Activated CD8-positive, alpha-beta memory T cell treated with anti-CD3 and anti-CD28 coated beads for 24 hours (primary cell): ENCODE data around the gene SPATC1L.
"Not testable (repeated sequence)": the region's sequence is repeated elsewhere in the genome, so short reads cannot be mapped to it uniquely, and the experiment has no call there.

ENCODE experiments used
- DNase-seq: peaks from one replicate; pipeline ENCODE4 v3.0.0-alpha.2; 2020

SPATC1L gene

GRCh38 chr21:46149205-46149901 lies 34.9 kb downstream of the SPATC1L start:
- DNase-seq = no peak

GRCh38 chr21:46148106-46148505 lies 36.2 kb downstream of the SPATC1L start:
- DNase-seq = no peak

DNA sequence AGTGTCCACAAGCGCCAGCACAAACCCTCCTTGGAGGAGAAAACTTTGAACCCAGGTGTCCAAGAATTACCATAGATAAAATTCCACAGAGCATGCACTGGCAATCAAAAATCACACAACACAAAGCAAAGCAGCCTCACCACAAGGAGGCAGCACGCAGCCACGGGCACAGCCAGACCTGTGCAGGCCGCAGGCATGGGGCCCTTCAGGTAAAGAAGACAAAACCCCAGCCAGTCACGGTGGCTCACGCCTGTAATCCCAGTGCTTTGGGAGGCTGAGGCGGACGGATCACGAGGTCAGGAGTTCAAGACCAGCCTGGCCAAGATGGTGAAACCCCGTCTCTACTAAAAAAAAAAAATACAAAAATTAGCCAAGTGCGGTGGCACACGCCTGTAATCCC lies 36.8 kb downstream of the SPATC1L start:
- peak; percentile 72 for DNase-seq

GRCh38 chr21:46146856-46147255 lies 37.4 kb downstream of the SPATC1L start:
- DNase-seq = no peak

DNA sequence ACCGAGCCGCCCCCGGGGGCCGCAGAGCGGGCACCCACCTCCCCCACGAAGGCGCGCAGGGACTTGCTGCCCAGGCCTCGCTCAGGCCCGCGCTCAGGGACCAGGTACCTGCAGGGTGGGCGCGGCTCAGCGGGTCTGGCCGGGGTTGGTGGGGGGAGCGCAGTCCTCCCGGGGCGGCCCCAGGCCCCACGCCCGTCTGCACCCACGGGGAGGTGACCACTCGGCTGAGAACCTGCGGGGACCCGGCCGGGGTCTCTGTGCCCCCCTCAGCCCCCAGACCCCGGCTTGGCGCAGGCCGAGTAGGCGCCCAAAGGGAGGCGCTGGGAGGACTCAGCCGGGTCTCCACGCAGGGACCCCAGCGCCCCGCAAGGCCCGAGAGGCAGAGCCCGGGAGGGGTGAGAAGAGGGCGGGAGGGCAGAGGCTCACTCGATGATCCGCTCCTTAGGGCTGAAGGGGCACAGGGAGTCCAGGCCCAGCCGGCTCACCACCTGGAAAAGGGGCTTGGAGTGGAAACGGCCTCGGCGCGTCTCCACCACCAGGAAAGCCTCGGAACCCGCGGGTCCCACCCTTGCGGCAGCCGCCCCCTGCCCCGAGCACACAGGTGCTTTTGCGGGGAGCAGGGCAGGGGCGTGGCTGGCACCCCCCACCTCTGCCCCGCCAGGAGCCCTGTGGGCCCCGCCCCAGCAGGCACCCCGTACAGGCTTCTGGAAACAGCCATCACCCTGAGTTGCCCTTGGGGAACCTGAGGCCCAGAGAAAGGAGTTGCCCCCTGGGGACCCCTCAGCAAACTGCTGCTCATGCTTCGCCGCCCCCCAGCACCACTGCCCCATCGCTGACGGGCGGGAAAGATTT lies 38.2 kb downstream of the SPATC1L start:
- DNase-seq = no peak

DNA sequence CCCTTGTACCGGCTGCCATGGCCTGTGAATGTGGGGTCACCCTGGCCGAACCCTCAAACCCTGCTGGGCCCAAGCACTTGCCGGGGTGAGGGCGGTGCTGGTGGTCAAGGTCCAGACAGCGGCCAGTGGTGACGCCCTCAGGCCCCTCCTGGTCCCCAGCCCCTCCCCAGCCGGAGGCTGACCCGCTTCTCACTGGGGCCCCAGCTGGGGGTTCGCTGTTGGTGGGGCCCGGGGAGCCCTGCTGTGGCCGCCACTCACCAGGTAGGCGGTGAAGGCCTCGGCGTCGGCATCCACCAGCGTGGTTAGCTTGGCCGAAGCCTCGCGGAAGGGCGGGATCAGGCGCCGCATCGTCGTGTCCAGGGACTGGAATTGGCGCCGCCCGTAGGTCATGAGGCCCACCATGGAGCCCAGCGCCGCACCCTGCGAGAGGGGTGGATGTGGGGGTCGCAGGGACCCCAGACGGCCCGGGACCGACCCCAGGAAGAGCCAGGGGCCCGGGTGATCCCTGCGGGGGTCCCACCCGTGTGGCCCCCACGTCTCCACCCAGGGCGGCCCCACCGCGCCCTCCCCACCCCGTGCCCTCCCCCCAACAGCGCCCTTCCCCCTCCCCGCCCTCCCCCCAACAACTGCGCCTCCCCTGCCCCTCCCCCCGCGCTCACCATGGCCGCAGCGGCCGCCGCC lies 39.0 kb downstream of the SPATC1L start:
- no peak for DNase-seq

GRCh38 chr21:46144464-46145070 lies 39.7 kb downstream of the SPATC1L start:
- no peak for DNase-seq

- DNase-seq = no peak
Observed at GRCh38 chr21:46142582-46143473, 41.4 kb downstream of the SPATC1L start.

- no peak for DNase-seq
Observed at GRCh38 chr21:46141767-46142581, 42.3 kb downstream of the SPATC1L start.

DNA sequence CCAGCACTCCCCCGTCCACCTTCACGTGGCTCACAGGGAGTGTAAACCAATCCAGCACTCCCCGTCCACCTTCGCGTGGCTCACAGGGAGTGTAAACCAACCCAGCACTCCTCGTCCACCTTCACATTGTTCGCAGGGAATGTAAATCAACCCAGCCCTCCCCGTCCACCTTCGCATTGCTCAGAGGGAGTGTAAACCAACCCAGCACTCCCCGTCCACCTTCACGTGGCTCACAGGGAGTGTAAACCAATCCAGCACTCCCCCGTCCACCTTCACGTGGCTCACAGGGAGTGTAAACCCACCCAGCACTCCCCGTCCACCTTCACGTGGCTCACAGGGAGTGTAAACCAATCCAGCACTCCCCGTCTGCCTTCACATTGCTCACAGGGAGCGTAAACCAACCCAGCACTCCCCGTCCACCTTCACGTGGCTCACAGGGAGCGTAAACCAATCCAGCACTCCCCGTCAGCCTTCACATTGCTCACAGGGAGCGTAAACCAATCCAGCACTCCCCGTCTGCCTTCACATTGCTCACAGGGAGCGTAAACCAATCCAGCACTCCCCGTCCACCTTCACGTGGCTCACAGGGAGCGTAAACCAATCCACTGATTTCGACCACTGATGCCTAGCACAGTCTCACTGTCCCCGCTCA lies 43.8 kb downstream of the SPATC1L start:
- DNase-seq = not testable (repeated sequence)

DNA sequence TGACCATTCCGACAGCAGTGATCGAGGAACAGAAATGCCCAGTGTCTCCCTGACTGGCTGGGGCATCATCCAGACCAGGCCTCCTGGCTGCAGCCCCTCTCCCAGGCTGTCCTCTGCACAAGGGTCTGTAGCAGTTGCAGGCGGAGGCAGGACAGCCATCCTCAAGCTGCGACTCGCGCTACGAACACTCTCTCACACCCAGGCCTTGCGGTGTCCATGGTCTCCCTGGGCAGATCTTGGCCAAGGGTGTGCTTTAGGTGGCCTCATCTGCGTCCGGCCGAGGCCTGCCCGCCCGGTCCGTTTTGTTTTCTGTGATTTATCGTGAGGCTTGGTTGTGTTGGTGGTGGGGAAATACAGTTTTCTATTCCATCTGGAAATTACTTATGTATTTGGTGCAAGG lies 44.6 kb downstream of the SPATC1L start:
- DNase-seq = no peak

DNA sequence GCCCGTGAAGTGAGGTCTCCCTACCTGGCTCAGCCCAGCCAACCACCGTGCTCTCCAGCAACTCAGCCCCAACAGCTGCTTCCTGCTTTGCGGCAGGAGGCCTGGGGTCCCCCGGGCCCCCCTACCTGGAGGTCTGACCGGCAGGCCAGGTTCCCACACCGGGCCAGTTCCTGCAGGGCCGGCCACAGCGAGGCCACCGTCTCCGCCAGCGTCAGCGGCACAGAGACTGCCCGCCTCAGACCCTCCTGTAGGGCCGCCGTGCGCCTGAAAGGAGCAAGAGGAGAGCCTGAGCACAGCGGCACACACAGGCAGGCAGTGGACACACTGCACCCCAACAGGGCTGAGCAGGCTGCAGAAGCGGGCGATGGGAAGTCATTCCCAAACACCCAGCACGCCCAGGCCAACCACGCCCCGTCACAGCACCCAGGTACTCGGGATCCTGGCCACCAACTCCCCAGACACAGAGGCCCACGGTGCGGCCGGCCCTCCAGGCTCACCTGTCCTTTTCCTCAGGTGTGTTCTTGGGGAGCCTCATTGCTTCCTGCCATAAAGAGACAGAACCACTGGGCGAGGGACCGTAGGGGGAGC lies 45.8 kb downstream of the SPATC1L start:
- no peak for DNase-seq

DNA sequence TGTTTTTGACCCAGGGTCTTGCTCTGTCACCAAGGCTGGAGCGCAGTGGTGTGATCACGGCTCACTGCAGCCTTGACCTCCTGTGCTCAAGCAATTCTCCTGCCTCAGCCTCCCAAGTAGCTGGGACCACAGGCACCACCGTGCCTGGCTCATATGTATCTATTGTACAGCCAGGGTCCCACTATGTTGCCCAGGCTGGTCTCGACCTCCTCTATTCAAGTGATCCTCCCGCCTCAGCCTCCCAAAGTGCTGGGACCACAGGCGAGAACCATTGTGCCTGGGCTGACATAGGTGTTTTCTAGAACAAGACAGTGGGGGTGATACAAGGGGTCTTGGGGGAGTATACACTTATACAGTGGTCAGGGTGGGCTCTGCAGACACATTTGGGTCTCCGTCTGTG lies 46.4 kb downstream of the SPATC1L start:
- DNase-seq = no peak

GRCh38 chr21:46136739-46137349 lies 47.4 kb downstream of the SPATC1L start:
- no peak for DNase-seq

DNA sequence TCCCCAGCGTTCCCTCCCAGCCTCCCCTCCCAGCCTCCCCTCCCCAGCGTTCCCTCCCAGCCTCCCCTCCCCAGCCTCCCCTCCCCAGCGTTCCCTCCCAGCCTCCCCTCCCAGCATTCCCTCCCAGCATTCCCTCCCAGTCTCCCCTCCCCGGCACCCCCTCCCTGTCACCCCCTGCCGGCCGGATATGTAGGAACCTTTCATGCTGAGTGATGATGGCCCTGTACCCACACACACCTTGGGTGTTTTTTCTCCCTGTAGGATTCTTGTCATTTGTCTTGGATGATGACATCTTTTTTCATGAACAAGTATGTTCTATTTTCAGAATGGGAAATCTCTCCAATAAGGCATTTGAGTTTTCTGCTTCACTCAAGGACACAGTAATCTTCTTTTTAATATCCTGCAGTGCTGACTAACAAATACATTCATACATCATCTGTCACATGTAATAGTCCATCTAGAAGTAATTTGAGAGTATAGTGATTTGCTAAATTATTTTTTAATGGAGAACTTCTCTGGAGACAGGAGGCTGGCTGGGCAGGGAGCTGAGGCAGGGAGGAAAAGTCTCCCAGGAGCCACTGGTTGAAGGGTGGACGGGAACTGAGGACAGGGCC lies 48.4 kb downstream of the SPATC1L start:
- DNase-seq = no peak

- DNase-seq = no peak
Observed at GRCh38 chr21:46131838-46132651, 52.2 kb downstream of the SPATC1L start.

DNA sequence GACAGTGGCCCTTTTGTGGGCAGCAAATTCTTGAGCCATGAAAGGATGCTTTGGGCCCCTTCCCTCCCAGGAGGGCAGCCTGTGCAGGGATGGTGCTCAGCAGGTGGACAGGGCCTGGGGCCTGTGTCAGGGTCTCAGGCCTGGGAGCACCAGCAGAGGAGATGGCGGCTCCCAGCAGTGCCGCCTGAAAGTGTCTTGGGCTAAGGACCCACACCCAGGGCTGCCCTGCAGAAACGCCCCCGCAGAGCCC lies 52.7 kb downstream of the SPATC1L start:
- no peak for DNase-seq

DNA sequence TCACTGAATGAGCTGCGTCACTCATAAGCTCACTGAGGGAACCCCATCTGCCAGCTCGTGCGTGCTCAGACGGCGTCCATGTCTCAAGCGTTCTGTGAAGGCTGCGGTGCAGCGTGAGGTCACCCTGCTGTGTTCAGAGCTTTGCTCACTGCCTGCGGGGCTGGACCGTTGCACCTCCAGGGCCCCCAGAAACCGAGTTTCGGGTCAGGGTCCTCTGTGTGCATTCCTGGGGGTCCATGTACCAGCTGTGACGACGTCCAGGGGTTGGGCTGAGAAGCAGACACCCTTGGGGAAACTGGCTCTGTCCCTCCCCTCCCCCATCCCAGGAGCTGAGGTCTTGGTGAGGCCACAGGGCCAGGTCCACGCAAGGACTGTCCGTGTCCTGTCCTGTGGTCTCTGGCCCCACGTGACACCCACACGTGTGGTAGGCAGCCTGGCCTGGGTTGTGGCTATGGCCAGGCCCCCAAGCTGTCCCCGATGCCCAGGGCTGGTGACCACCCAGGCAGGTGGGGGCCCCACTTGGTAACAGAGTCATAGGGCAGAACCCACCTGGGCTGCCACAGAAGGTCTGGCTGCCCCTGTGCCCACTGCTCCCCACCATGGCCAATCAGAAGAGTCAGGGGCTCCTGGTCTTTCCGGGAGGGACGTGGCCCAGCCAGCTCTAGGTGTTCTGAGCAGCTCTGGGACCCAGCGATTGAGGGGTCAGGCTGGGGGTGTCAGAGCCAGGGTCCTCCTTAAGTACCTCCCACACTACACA lies 53.2 kb downstream of the SPATC1L start:
- DNase-seq = no peak
